Astrocyte of the cerebellum (primary cell): ENCODE measurements around the gene CPNE2.

Experiments used
- DNase-seq: peaks from one replicate; pipeline ENCODE4 v3.0.0-alpha.2; 2011; ENCODE audit warnings: low read depth
- H3K4me3 ChIP-seq: 2 replicates; pipeline ENCODE4 v1.5.1; 2011; ENCODE audit warnings: mild to moderate bottlenecking, low read depth, low read length, moderate library complexity
- in situ Hi-C: cut with HindIII; loops from 2 replicates; pipeline ENCODE4 v1.10.0; 2017; ENCODE audit warnings: low sequenced_read_pairs
- TF ChIP-seq, protein P1 (sequence below): IDR thresholded peaks from 2 replicates; pipeline ENCODE4 v1.5.1; 2012; ENCODE audit warnings: low read length, low read depth, moderate library complexity, mild to moderate bottlenecking; ENCODE audit errors: missing control alignments

CPNE2 gene

DNA sequence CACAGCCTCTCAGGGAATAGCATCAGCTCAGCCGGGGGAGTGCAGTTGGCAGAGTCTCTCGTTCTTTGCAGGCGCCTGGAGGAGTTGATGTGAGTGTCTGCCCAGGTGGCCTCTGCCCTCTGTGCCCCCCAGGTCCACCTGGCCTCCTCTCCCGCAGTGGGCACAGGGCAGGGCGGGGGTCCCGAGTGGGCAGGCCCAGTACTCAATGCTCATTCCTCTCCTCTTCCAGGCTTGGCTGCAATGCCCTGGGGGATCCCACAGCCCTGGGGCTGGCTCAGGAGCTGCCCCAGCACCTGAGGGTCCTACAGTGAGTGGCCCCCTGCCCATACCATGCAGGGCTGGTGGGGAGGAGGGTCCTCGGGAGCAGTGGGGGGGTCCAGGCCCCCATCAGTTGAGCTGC is 14.7 kb upstream of the CPNE2 start:
- TF ChIP-seq, protein P1, sequence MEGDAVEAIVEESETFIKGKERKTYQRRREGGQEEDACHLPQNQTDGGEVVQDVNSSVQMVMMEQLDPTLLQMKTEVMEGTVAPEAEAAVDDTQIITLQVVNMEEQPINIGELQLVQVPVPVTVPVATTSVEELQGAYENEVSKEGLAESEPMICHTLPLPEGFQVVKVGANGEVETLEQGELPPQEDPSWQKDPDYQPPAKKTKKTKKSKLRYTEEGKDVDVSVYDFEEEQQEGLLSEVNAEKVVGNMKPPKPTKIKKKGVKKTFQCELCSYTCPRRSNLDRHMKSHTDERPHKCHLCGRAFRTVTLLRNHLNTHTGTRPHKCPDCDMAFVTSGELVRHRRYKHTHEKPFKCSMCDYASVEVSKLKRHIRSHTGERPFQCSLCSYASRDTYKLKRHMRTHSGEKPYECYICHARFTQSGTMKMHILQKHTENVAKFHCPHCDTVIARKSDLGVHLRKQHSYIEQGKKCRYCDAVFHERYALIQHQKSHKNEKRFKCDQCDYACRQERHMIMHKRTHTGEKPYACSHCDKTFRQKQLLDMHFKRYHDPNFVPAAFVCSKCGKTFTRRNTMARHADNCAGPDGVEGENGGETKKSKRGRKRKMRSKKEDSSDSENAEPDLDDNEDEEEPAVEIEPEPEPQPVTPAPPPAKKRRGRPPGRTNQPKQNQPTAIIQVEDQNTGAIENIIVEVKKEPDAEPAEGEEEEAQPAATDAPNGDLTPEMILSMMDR: no peak
- in situ Hi-C loops: loop anchor here (10.0 kb wide), 1 partner anchor 87 kb away; no protein-coding TSS in a partner anchor
- DNase-seq: no peak
- H3K4me3 ChIP-seq: no peak overlapping the region

DNA sequence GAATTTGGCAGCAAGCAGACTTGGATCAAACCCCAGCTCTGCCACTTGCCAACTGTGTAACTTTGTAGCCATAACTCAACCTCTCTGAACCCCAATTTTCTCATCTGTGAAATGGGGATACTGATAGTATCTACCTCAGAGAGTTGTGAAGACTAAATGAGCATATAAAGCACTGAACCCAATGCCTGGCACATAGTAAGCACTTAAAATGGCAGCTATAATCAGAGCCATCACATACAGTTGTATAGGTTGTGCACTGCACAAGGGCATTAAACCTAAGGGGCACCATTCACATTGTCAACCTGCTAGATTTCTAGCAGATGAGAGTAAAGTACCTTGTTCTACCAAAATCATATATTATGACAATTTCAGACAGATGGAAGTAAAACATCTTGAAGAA is 10.6 kb upstream of the CPNE2 start:
- in situ Hi-C loops: no loop called here
- no peak overlapping the region for H3K4me3 ChIP-seq
- TF ChIP-seq, protein P1: no peak
- no peak for DNase-seq

DNA sequence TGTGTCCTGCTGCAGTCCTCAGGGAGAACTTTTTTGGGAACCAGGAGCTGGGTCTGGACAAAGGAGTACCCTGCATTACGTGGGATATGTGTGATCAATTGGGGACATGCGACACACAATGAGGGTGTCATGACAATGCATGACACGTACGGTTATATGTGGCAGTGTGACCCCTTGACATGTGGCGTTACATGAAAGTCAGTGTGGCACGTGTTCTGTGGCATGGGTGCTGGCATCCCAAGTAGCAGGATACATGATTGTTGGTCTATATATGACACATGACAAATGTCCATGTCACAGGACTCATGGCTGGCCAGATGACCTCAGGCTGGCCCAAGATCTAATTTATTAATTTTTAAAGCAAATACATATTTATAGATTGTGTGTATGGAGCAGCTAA is 9.7 kb upstream of the CPNE2 start:
- in situ Hi-C loops: no loop called here

DNA sequence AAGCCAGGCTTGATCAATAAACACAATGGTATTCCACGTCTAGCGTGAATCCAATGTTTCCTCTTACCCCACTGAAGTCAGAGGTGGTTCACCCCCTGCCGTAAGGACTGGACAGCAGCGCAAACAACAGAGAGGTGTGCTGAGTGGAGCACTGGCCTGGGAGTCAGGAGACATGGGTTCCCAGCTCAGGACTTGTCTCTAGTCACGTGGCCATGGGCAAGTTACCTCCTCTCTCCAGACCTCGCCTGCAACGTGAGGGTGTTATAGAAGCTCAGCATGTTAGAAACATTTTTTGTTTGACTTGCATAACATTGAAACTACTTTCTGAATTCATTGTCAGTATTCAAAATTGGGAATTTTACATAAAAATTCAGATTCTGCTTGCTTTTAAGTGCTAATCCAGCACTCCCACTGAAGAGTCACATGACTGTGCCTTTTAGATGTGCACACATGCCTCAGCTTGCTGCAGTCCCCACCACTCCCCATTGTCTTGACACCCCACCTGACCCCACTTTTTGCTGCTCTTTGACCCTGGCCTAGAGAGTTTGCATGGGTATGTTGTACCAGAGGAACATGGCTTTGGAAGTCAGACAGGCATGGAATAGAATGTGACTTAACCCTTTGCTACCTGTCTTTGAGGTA is 8.8 kb upstream of the CPNE2 start:
- in situ Hi-C loops: no loop called here
- no peak overlapping the region for H3K4me3 ChIP-seq
- TF ChIP-seq, protein P1: no peak

More for the DNA sequence above, 9.7 kb upstream of the CPNE2 start:
- no peak overlapping the region for H3K4me3 ChIP-seq
- DNase-seq: no peak
- TF ChIP-seq, protein P1: no peak

DNA sequence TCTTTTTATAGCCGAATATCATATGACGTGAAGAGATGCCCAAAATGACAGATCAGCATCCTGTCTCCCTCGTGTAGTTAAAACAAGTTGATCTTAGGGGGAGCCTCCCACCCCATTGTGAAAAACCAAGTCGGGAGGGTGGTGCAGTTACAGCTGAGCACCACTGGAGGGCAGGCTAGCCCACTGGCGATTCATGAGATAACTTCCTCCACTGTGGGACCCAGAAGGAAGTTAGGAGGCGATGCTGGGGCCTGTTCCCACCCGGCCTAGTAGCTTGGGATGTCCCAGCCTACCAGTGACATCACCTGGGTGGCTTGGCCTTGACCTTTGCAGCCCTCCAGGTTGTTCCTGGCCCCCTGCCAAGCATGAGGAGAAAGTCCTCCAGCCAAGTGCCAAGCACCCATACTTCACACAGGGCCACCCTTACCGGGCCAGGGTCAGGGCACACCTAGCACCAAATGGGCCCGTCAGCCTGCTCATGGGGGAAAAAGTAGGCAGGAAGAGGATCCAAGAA is 8.1 kb upstream of the CPNE2 start:
- H3K4me3 ChIP-seq: no peak overlapping the region
- TF ChIP-seq, protein P1: peak; percentile 98
- in situ Hi-C loops: no loop called here
- peak; percentile 47 for DNase-seq

More for the DNA sequence above, 8.8 kb upstream of the CPNE2 start:
- no peak for DNase-seq

DNA sequence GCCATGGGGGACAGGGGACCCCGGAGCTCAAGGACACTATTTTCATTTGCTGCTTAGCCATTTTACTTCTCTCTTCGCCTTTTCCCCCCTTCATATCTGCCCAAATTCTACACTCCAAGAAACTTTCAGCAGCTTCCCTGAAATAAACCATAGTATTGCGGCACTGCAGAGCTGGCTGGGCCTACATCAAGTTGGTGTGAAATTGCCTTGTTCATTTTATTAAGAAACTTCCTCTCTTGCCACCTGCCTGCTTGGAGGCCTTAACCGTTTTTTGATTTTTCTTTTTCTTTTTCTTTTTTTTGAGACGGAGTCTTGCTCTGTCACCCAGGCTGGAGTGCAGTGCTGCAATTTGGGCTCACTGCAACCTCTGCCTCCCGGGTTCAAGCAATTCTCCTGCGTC is 7.4 kb upstream of the CPNE2 start:
- H3K4me3 ChIP-seq: no peak overlapping the region
- DNase-seq: no peak
- in situ Hi-C loops: no loop called here
- TF ChIP-seq, protein P1: no peak

DNA sequence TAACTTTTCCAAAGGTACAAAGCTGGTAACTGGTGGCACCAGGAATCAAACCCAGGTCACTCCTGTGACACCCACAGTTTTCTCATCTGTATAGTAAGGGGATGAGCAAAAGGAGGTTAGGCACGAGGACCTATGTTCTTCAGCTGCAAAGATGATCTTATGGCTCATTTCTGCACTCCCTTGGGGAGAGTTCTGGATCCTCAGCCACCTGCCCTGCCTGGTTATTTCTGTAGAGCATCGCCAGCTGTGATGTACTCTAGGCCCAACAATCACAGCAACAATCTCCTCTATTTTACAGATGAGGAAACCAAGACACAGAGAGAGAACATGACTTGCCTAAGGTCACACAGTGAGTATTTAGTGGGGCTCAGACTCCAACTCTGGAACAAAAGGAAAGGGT is 5.4 kb upstream of the CPNE2 start:
- in situ Hi-C loops: no loop called here

More for the DNA sequence above, 5.4 kb upstream of the CPNE2 start:
- H3K4me3 ChIP-seq: no peak overlapping the region
- DNase-seq: no peak
- TF ChIP-seq, protein P1: no peak
